OCI-LY1 (cell line): Measurements from ENCODE around the gene PLA2G15.

Experiments used
- EZH2 ChIP-seq: fragments of 200-600 bp; sonication (generic), shearing (Covaris generic); IDR thresholded peaks from 2 replicates; pipeline ENCODE4 v1.8.0; 2017; ENCODE audit warnings: borderline replicate concordance, mixed run types, mild to moderate bottlenecking, antibody characterized with exemption, low read length, moderate library complexity, mixed read lengths
- TF ChIP-seq, protein P1 (sequence below): fragments of 200-600 bp; sonication (generic), shearing (Covaris generic); IDR thresholded peaks from 2 replicates; pipeline ENCODE4 v1.5.1; 2017; ENCODE audit warnings: mild to moderate bottlenecking, antibody characterized with exemption, low read length, moderate library complexity, mixed read lengths

- TF ChIP-seq, protein P1, sequence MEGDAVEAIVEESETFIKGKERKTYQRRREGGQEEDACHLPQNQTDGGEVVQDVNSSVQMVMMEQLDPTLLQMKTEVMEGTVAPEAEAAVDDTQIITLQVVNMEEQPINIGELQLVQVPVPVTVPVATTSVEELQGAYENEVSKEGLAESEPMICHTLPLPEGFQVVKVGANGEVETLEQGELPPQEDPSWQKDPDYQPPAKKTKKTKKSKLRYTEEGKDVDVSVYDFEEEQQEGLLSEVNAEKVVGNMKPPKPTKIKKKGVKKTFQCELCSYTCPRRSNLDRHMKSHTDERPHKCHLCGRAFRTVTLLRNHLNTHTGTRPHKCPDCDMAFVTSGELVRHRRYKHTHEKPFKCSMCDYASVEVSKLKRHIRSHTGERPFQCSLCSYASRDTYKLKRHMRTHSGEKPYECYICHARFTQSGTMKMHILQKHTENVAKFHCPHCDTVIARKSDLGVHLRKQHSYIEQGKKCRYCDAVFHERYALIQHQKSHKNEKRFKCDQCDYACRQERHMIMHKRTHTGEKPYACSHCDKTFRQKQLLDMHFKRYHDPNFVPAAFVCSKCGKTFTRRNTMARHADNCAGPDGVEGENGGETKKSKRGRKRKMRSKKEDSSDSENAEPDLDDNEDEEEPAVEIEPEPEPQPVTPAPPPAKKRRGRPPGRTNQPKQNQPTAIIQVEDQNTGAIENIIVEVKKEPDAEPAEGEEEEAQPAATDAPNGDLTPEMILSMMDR, result no peak
- TF ChIP-seq EZH2, result no peak
Measured at GRCh38 chr16:68237243-68238028, 7.7 kb upstream of the PLA2G15 start.
